ENCODE results near the gene MINK1.
"Not testable (repeated sequence)": the region's sequence is repeated elsewhere in the genome, so short reads cannot be mapped to it uniquely, and the experiment has no call there.

Gene MINK1

GRCh38 chr17:4867535-4867934 lies 34.4 kb downstream of the MINK1 start:
- in situ Hi-C loops (cut with MboI; ENCODE audit: low sequenced_read_pairs): not testable (repeated sequence)

GRCh38 chr17:4869058-4869998 lies 36.2 kb downstream of the MINK1 start:
- in situ Hi-C loops (cut with MboI; ENCODE audit: low sequenced_read_pairs): not testable (repeated sequence)

DNA sequence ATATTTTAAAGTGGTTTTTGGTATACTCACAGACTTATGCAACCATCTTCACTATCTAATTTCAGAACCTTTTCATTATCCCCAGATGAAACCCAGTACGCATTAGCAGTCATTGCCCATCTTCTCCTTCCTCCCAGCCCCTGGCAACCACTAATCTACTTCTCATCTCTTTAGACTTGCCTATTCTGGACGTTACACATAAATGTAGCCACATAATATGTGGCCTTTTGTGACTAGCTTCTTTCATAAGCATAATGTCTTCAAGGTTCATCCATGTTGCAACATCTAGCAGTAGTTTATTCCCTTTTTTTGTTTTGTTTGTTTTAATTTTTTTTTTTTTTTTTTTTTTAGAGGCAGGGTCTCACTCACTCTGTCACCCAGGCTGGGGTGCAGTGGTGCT lies 37.7 kb downstream of the MINK1 start:
- in situ Hi-C loops (cut with MboI; ENCODE audit: low sequenced_read_pairs): no loop called here

DNA sequence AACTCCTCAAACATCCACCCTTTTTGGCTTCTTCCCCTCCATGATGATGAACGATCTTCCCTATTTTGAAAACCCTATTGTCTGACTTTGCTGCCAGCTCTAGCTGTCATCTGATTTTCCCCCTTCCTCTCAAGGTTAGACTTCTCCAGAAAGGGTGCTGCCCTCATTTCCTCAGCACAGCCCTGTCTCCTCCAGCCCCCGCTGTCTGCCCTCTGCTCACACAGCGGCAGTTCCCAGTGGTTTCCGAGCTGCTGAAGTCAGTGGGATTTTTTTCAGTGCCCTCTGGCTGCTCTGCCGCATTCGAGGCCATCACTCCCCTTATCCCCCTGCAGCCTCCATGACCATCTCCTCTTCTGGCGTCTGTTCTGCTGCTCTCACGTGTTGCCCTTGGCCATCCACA lies 39.6 kb downstream of the MINK1 start:
- in situ Hi-C loops (cut with MboI; ENCODE audit: low sequenced_read_pairs): no loop called here

- in situ Hi-C loops (cut with MboI; ENCODE audit: low sequenced_read_pairs): loop anchor here (25.0 kb wide), 1 partner anchor 315 kb away; the partner anchor contains the start of genes GGT6 and MYBBP1A
Measured at GRCh38 chr17:4877089-4877488, 43.9 kb downstream of the MINK1 start.

- in situ Hi-C loops (cut with MboI; ENCODE audit: low sequenced_read_pairs): loop anchor here (25.0 kb wide), 1 partner anchor 317 kb away; the partner anchor contains the start of genes GGT6 and MYBBP1A
Measured at GRCh38 chr17:4879601-4880000, 46.5 kb downstream of the MINK1 start.

DNA sequence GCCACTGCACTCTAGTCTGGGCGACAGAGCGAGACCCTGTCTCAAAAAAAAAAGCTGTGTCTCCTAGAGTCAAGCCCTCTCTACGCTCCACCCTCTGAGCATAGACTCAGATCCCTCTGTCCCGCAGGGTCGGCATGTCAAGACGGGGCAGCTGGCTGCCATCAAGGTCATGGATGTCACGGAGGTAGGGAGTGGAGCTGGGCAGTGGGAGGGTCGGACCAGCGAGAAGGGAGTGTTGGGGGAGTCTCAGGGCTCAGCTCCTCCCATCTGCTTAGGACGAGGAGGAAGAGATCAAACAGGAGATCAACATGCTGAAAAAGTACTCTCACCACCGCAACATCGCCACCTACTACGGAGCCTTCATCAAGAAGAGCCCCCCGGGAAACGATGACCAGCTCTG lies 47.7 kb downstream of the MINK1 start:
- in situ Hi-C loops (cut with MboI; ENCODE audit: low sequenced_read_pairs): loop anchor here (10.0 to 25.0 kb wide), 2 partner anchors 166 to 319 kb away; partner anchors contain the start of genes ARRB2, GGT6 and MYBBP1A

DNA sequence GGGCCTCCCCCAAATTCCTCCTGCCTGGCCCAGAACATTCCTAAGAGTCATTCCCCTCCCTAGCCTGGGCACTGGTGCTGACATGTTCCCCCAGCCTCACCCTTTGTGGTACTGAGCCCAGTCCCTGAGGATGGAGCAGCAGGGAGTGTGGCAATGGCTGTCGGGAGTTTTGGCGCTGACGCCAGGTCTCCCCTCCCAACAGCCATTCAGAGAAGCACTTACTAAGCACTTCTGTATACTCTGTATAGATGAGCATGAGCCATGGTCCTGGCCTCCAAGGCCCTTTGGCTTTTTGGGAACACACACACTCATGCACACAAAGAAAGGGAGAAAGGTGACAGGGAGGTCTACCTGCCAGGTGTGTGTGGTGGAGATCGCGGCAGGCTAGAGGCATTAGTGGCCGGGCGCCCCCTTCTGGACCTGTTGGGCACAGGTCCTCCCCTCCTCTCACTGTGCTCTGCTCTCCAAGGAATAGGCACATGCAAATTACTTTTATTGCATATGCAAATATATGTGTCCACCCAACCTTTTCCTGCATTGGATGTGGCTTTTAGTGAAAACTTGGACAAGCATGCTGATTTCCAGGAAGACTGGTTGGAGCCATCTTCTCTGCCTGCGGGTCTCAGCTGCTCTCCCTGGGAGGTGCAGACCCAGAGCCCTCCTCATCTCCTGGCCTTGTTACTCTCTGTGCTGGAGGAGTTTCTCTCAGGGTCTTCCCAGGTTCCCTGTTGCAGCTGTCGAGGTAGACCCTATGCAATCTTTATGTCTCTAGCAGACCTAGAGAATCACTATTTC lies 48.8 kb downstream of the MINK1 start:
- in situ Hi-C loops (cut with MboI; ENCODE audit: low sequenced_read_pairs): loop anchor here (10.0 to 25.0 kb wide), 2 partner anchors 167 to 320 kb away; partner anchors contain the start of genes ARRB2, GGT6 and MYBBP1A

DNA sequence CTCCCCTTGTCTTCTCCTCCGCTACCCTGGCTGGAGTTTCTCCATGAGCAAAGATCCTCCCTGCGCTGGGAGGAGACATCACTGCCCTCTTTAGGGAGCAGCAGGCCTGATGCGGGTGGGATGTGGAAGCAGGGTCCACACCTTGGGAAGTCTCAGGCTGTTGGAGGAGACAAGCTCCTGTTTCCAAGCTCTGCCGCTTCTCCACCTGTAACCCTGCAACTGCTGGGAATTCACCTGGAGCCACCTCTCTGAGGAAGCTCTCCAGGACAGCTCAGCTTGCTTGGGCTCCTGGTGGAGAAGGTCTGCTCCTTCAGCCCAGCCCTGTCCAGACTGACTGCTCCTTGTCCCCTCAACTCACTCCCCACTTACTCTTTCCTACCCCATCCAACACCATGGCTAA lies 51.3 kb downstream of the MINK1 start:
- in situ Hi-C loops (cut with MboI; ENCODE audit: low sequenced_read_pairs): loop anchor here (10.0 to 25.0 kb wide), 2 partner anchors 170 to 322 kb away; partner anchors contain the start of genes ARRB2, GGT6 and MYBBP1A

GRCh38 chr17:4886830-4887229 lies 53.7 kb downstream of the MINK1 start:
- in situ Hi-C loops (cut with MboI; ENCODE audit: low sequenced_read_pairs): loop anchor here (10.0 to 25.0 kb wide), 2 partner anchors 172 to 325 kb away; partner anchors contain the start of genes ARRB2, GGT6 and MYBBP1A

- in situ Hi-C loops (cut with MboI; ENCODE audit: low sequenced_read_pairs): loop anchor here (10.0 to 25.0 kb wide), 2 partner anchors 173 to 325 kb away; partner anchors contain the start of genes ARRB2, GGT6 and MYBBP1A
Measured at GRCh38 chr17:4887581-4887980, 54.4 kb downstream of the MINK1 start.

GRCh38 chr17:4891411-4892410 lies 58.6 kb downstream of the MINK1 start:
- in situ Hi-C loops (cut with MboI; ENCODE audit: low sequenced_read_pairs): loop anchor here (25.0 kb wide), 1 partner anchor 329 kb away; the partner anchor contains the start of genes GGT6 and MYBBP1A

DNA sequence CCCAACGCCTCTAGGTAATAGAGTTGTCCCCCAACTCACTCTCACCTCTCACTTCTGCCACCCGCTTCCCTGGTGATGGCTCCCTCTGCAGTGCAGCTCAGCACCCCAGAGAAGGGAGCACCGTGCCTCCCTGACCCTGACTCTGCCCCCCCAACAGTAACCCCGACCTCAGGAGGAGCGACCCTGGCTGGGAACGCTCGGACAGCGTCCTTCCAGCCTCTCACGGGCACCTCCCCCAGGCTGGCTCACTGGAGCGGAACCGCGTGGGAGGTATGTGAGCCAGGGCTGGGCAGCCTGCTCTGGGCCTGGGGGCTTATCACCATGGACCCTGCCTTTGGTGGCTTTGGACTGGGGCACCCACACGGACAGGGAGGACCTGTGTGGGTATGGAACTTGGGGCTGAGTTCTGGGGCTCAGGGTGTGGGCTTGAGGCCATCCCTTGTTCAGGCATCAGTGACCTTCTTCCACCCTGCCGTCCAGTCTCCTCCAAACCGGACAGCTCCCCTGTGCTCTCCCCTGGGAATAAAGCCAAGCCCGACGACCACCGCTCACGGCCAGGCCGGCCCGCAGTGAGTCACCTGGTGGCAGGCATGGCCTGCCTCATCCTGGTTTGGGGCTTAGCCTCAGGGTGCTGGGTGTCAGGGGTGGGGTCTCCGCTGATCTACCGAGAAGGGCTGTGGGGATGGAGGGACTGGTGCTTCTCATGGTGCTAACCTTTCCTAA lies 59.5 kb downstream of the MINK1 start:
- in situ Hi-C loops (cut with MboI; ENCODE audit: low sequenced_read_pairs): loop anchor here (25.0 kb wide), 1 partner anchor 330 kb away; the partner anchor contains the start of genes GGT6 and MYBBP1A

- in situ Hi-C loops (cut with MboI; ENCODE audit: low sequenced_read_pairs): loop anchor here (25.0 kb wide), 1 partner anchor 331 kb away; the partner anchor contains the start of genes GGT6 and MYBBP1A
Measured at GRCh38 chr17:4893272-4893671, 60.1 kb downstream of the MINK1 start.

- in situ Hi-C loops (cut with MboI; ENCODE audit: low sequenced_read_pairs): loop anchor here (25.0 kb wide), 1 partner anchor 332 kb away; the partner anchor contains the start of genes GGT6 and MYBBP1A
Measured at GRCh38 chr17:4893721-4894560, 60.8 kb downstream of the MINK1 start.

- in situ Hi-C loops (cut with MboI; ENCODE audit: low sequenced_read_pairs): loop anchor here (25.0 kb wide), 1 partner anchor 333 kb away; the partner anchor contains the start of genes GGT6 and MYBBP1A
Measured at GRCh38 chr17:4895121-4895520, 62.0 kb downstream of the MINK1 start.

DNA sequence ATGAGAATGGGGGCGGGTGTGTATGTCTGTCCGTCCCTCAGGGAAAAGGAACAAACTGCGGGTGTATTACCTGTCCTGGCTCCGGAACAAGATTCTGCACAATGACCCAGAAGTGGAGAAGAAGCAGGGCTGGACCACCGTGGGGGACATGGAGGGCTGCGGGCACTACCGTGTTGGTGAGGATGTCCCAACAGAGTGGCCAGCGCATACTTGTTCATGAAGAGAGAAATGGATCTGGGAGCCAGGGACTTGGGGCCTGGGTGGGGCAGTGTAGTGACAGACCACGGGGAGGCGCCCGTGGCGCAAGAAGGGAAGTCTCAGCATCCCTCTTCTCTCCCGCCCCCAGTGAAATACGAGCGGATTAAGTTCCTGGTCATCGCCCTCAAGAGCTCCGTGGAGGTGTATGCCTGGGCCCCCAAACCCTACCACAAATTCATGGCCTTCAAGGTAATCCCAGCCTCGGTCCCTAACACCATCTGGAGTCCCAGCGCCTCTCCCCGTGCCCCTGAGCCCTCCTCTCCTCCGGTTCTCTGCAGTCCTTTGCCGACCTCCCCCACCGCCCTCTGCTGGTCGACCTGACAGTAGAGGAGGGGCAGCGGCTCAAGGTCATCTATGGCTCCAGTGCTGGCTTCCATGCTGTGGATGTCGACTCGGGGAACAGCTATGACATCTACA lies 62.7 kb downstream of the MINK1 start:
- in situ Hi-C loops (cut with MboI; ENCODE audit: low sequenced_read_pairs): loop anchor here (25.0 kb wide), 1 partner anchor 333 kb away; the partner anchor contains the start of genes GGT6 and MYBBP1A
